ENCODE measurements around the gene COL4A4. TPM values are rescaled to one million over a fixed set of nuclear protein-coding genes. Genes with fewer than 3 reads are reported as not detected.

Gene COL4A4
- polyA plus RNA-seq, 2 of the 4 experiments (the other 2 are of a cell fraction), result 1.7 to 6.8 TPM

DNA sequence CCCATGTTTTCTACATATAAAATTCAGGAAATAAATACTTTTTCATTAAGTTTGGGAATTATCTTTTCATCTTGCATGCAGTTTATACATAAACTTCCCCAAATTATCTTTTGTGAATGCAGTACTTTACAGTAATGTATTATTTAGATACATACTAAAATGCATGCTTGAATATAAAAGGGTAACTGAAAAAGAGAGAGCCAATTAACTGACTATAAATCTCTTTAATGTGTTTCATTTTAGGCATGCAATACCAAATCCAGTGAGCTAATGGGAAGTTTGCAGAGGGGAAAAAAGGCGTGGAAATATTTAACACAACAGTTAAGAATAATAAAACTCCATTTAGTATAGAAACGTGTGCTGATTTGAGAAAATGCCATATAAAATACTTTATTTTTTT, 39.2 kb downstream of the COL4A4 start:
- ChIA-PET CTCF (interaction anchor here (1.0 to 13.3 kb wide), 2 partner anchors 114 to 149 kb away, joined by 4 to 159 read pairs; no protein-coding TSS in a partner anchor), POLR2A (no interaction called here)
- ATAC-seq (no peak), DNase-seq (ENCODE audit: low read depth in 1 of 2, low spot score in 1 of 2) (no peak), FAIRE-seq (no peak)
- Histone ChIP-seq H3K4me1 (no peaks in the 10 kb centered on the region), H3K9me3 (no peaks in the 10 kb centered on the region), H3K27ac (no peak overlapping the region), H3K4me3 (no peak overlapping the region), H3K4me2 (no peak overlapping the region)
- WGBS (ENCODE audit: missing lambda C conversion rate), result 76% methylated on average over 2 of the region's 2 CpGs
- no peak for TF ChIP-seq KDM1A (IDR thresholded peaks at IDR 0.05; ENCODE audit: low read depth)

DNA sequence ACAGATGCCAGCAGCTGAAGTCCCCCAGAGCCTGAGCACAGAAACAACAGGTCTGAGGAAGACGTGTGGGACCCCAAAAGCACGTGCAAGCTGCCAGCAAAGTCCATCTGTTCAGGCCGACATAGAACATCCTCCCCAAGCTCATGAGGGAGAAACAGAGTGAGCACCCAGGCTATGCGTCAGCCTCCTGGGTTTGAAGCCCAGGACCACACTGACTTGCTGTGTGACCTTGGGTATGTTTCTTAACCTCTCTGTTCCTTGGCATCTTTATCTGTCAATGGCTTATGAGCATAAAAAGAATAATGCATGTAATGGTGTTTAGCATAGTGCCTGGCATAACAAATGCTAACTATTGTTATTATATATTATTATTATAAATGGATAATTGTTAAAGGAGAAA, 40.3 kb downstream of the COL4A4 start:
- ChIA-PET CTCF (no interaction called here), POLR2A (no interaction called here)
- Histone ChIP-seq H3K4me1 (no peaks in the 10 kb centered on the region), H3K4me2 (no peak overlapping the region), H3K27ac (no peak overlapping the region), H3K4me3 (no peak overlapping the region), H3K9me3 (no peaks in the 10 kb centered on the region)
- 100% methylated on average over 2 of the region's 4 CpGs for WGBS (ENCODE audit: missing lambda C conversion rate)
- TF ChIP-seq, protein P1, sequence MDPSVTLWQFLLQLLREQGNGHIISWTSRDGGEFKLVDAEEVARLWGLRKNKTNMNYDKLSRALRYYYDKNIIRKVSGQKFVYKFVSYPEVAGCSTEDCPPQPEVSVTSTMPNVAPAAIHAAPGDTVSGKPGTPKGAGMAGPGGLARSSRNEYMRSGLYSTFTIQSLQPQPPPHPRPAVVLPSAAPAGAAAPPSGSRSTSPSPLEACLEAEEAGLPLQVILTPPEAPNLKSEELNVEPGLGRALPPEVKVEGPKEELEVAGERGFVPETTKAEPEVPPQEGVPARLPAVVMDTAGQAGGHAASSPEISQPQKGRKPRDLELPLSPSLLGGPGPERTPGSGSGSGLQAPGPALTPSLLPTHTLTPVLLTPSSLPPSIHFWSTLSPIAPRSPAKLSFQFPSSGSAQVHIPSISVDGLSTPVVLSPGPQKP (IDR thresholded peaks at IDR 0.05; ENCODE audit: low read depth, low read length), result no peak
- no peak for TF ChIP-seq POLR2AphosphoS2 (conservative IDR thresholded peaks at IDR 0.05; ENCODE audit: low read length)
- TF ChIP-seq ZFP36 (IDR thresholded peaks at IDR 0.05; ENCODE audit: borderline replicate concordance, partially characterized antibody), result peak; percentile 51
- TF ChIP-seq EHF (CRISPR knock-in tag; IDR thresholded peaks at IDR 0.05), result no peak
- no peak for TF ChIP-seq HOXB13 (CRISPR knock-in tag; IDR thresholded peaks at IDR 0.05; ENCODE audit: low read depth)
- ATAC-seq, result no peak
- FAIRE-seq, result no peak
- no peak for DNase-seq (ENCODE audit: low read depth in 1 of 2, low spot score in 1 of 2)

DNA sequence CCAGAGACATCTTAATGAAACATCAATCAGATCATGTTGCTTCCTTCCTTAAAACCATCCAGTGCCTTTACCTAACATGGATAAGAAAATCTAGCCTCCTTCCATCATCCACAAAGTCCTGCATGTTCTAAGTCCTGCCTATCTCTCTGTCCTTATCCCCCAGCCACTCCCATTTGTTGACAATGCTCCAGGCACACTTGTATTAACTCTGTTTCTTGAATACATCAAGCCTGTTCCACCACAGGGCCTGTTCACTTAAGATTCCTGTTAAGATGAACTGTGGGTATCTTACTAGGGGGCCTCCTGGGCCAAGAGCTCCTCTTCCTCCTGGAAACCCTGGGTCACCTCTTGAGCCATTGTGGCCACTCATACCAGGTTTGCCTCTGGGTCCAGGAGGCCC, 45.7 kb downstream of the COL4A4 start:
- no peak overlapping the region for H3K4me3 ChIP-seq
- no peaks in the 10 kb centered on the region for H3K9me3 ChIP-seq
- ATAC-seq (peak; percentile 33 to 34; a peak in 3 of 6 replicates), DNase-seq (ENCODE audit: low read depth in 1 of 2, low spot score in 1 of 2) (no peak), FAIRE-seq (no peak)
- ChIA-PET CTCF (no interaction called here), POLR2A (no interaction called here)
- H3K27ac ChIP-seq, result no peak overlapping the region
- H3K4me2 ChIP-seq, result no peak overlapping the region
- no peaks in the 10 kb centered on the region for H3K4me1 ChIP-seq
- TF ChIP-seq, protein P2, sequence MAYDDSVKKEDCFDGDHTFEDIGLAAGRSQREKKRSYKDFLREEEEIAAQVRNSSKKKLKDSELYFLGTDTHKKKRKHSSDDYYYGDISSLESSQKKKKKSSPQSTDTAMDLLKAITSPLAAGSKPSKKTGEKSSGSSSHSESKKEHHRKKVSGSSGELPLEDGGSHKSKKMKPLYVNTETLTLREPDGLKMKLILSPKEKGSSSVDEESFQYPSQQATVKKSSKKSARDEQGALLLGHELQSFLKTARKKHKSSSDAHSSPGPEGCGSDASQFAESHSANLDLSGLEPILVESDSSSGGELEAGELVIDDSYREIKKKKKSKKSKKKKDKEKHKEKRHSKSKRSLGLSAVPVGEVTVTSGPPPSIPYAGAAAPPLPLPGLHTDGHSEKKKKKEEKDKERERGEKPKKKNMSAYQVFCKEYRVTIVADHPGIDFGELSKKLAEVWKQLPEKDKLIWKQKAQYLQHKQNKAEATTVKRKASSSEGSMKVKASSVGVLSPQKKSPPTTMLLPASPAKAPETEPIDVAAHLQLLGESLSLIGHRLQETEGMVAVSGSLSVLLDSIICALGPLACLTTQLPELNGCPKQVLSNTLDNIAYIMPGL (CRISPR knock-in tag; IDR thresholded peaks at IDR 0.05; ENCODE audit: borderline replicate concordance), result no peak
- TF ChIP-seq HEYL (CRISPR knock-in tag; IDR thresholded peaks at IDR 0.05) (no peak), MAFK (IDR thresholded peaks at IDR 0.05; ENCODE audit: partially characterized antibody) (no peak), RCOR1 (IDR thresholded peaks at IDR 0.05; ENCODE audit: low read depth, low read length) (no peak), CHD4 (IDR thresholded peaks at IDR 0.05; ENCODE audit: borderline replicate concordance) (no peak), BHLHE40 (IDR thresholded peaks at IDR 0.05; ENCODE audit: low read depth, low read length) (no peak), TFCP2L1 (CRISPR knock-in tag; IDR thresholded peaks at IDR 0.05) (no peak), ESRRA (IDR thresholded peaks at IDR 0.05; ENCODE audit: borderline replicate concordance, low read length) (no peak)
- TF ChIP-seq, protein P3, sequence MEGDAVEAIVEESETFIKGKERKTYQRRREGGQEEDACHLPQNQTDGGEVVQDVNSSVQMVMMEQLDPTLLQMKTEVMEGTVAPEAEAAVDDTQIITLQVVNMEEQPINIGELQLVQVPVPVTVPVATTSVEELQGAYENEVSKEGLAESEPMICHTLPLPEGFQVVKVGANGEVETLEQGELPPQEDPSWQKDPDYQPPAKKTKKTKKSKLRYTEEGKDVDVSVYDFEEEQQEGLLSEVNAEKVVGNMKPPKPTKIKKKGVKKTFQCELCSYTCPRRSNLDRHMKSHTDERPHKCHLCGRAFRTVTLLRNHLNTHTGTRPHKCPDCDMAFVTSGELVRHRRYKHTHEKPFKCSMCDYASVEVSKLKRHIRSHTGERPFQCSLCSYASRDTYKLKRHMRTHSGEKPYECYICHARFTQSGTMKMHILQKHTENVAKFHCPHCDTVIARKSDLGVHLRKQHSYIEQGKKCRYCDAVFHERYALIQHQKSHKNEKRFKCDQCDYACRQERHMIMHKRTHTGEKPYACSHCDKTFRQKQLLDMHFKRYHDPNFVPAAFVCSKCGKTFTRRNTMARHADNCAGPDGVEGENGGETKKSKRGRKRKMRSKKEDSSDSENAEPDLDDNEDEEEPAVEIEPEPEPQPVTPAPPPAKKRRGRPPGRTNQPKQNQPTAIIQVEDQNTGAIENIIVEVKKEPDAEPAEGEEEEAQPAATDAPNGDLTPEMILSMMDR (IDR thresholded peaks at IDR 0.05), result no peak

DNA sequence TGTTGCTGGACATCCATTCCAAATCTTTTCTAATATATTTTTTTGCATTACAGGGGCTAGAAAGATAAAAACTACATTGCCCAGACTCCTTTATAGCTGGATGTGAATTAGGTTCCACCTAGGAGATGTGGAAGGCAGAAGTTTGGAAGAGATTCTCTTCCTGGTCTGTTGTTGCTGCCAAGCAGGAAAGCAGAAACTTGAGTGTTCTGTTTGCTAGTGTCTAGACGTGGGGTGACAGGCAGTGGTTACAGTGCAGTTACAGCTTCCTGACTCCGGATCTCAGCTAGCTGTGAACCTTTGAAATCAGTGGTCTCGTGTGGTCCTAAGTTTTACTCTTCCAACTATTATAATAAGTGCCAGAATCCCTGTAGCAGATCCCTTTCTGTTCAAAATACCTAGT, 46.2 kb downstream of the COL4A4 start:
- no peak for DNase-seq (ENCODE audit: low read depth in 1 of 2, low spot score in 1 of 2)
- CTCF ChIA-PET, result interaction anchor here (1.3 kb wide), 1 partner anchor 13 kb away, joined by 3 read pairs; no protein-coding TSS in a partner anchor
- TF ChIP-seq, protein P4, sequence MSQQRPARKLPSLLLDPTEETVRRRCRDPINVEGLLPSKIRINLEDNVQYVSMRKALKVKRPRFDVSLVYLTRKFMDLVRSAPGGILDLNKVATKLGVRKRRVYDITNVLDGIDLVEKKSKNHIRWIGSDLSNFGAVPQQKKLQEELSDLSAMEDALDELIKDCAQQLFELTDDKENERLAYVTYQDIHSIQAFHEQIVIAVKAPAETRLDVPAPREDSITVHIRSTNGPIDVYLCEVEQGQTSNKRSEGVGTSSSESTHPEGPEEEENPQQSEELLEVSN (IDR thresholded peaks at IDR 0.05; ENCODE audit: borderline replicate concordance, low read depth), result no peak
- no peak for TF ChIP-seq RFX5 (IDR thresholded peaks at IDR 0.05)
- no peak for TF ChIP-seq PHF8 (IDR thresholded peaks at IDR 0.05; ENCODE audit: borderline replicate concordance, low read depth)
- TF ChIP-seq, protein P3 (IDR thresholded peaks at IDR 0.05), result no peak
- no peak for TF ChIP-seq BHLHE40 (IDR thresholded peaks at IDR 0.05; ENCODE audit: low read depth, low read length)
- no peak for TF ChIP-seq MYC (IDR thresholded peaks at IDR 0.05; ENCODE audit: borderline replicate concordance, low read length)
- no peak for TF ChIP-seq CBX2 (IDR thresholded peaks at IDR 0.05; ENCODE audit: borderline replicate concordance, low read depth)
- TF ChIP-seq RAD21 (conservative IDR thresholded peaks at IDR 0.05 in 1 of 2, IDR thresholded peaks at IDR 0.05 in 1 of 2), result no peak
- TF ChIP-seq EHF (CRISPR knock-in tag; IDR thresholded peaks at IDR 0.05), result no peak
- TF ChIP-seq RARB (CRISPR knock-in tag; IDR thresholded peaks at IDR 0.05), result no peak
- no peak for TF ChIP-seq SREBF2 (IDR thresholded peaks at IDR 0.05)

More for the DNA sequence above, 46.2 kb downstream of the COL4A4 start:
- Histone ChIP-seq H3K27ac (no peak overlapping the region), H3K4me1 (no peaks in the 10 kb centered on the region), H3K4me2 (no peak overlapping the region), H3K9me3 (no peaks in the 10 kb centered on the region), H3K4me3 (no peak overlapping the region)
- no peak for FAIRE-seq
- peak; percentile 41 to 59; a peak in 3 of 6 replicates for ATAC-seq
- POLR2A ChIA-PET, result no interaction called here
- WGBS (ENCODE audit: missing lambda C conversion rate), result 62% methylated on average over 3 of the region's 3 CpGs
